Activated CD4-positive, alpha-beta memory T cell treated with anti-CD3 and anti-CD28 coated beads for 36 hours (primary cell): ENCODE data around the gene SH2D1B. TPM values are rescaled to one million over a fixed set of nuclear protein-coding genes. Genes with fewer than 3 reads are reported as not detected.
"Not testable (repeated sequence)": the region's sequence is repeated elsewhere in the genome, so short reads cannot be mapped to it uniquely, and the experiment has no call there.

ENCODE experiments used
- CTCF ChIA-PET: fragments of 350-600 bp; sonication (Branson Sonifier 250); formaldehyde crosslinking; loops from one replicate; lab custom pipeline; 2021; ENCODE audit warnings: antibody characterized with exemption, inconsistent platforms; lab: Charles Lee
- POLR2A ChIA-PET: fragments of 350-600 bp; sonication (Branson Sonifier 250); formaldehyde crosslinking; loops from one replicate; lab custom pipeline; 2021; ENCODE audit warnings: antibody characterized with exemption; lab: Charles Lee
- DNase-seq: peaks from one replicate; pipeline ENCODE4 v3.0.0-alpha.2; 2020
- H3K27ac Mint-ChIP-seq: one replicate; pipeline ENCODE4 v1.8.0; 2021; ENCODE audit warnings: mixed read lengths
- H3K27me3 Mint-ChIP-seq: one replicate; pipeline ENCODE4 v1.8.0; 2021; ENCODE audit warnings: mixed read lengths
- H3K36me3 Mint-ChIP-seq: one replicate; pipeline ENCODE4 v1.8.0; 2021; ENCODE audit warnings: mixed read lengths
- H3K4me1 Mint-ChIP-seq: one replicate; pipeline ENCODE4 v1.8.0; 2021; ENCODE audit warnings: low read depth, mixed read lengths
- H3K4me3 Mint-ChIP-seq: one replicate; pipeline ENCODE4 v1.8.0; 2021; ENCODE audit warnings: mild to moderate bottlenecking, mixed read lengths
- H3K9me3 Mint-ChIP-seq: one replicate; pipeline ENCODE4 v1.8.0; 2021; ENCODE audit warnings: mixed read lengths
- intact Hi-C: fragments of 100-400 bp; cut with micrococcal nuclease; formaldehyde crosslinking; loops from one replicate; pipeline ENCODE4 v1.15.1; 2023
- total RNA-seq, 2 experiments: library from RNA; stranded (reverse); gene quantifications; one replicate each; pipeline ENCODE4 v1.2.3, GENCODE V29; 2021

Gene SH2D1B
- total RNA-seq, 2 experiments from 2014 or later: not detected

- DNase-seq, H3K36me3 Mint-ChIP-seq, POLR2A ChIA-PET, intact Hi-C loops, H3K4me1 Mint-ChIP-seq, CTCF ChIA-PET, H3K4me3 Mint-ChIP-seq, H3K27ac Mint-ChIP-seq, H3K9me3 Mint-ChIP-seq: not testable (repeated sequence)
- peaks cover 16% of the 10 kb centered on the region for H3K27me3 Mint-ChIP-seq
Observed at GRCh38 chr1:162418584-162418983, 6.6 kb upstream of the SH2D1B start.

- Mint-ChIP-seq H3K9me3 (no peaks in the 10 kb centered on the region), H3K27me3 (peaks cover 18% of the 10 kb centered on the region), H3K36me3 (no peaks in the 10 kb centered on the region), H3K4me3 (no peak overlapping the region), H3K4me1 (no peaks in the 10 kb centered on the region), H3K27ac (no peak overlapping the region)
- POLR2A ChIA-PET: no interaction called here
- CTCF ChIA-PET: no interaction called here
- intact Hi-C loops: no loop called here
- DNase-seq: no peak
Observed at GRCh38 chr1:162417650-162418049, 5.7 kb upstream of the SH2D1B start.

GRCh38 chr1:162416909-162417308 lies 5.0 kb upstream of the SH2D1B start:
- ChIA-PET CTCF (no interaction called here), POLR2A (no interaction called here)
- Mint-ChIP-seq H3K4me3 (no peak overlapping the region), H3K27me3 (peaks cover 18% of the 10 kb centered on the region), H3K36me3 (no peaks in the 10 kb centered on the region), H3K27ac (no peak overlapping the region), H3K9me3 (no peaks in the 10 kb centered on the region), H3K4me1 (no peaks in the 10 kb centered on the region)
- intact Hi-C loops: no loop called here
- no peak for DNase-seq

GRCh38 chr1:162416215-162416614 lies 4.3 kb upstream of the SH2D1B start:
- no peaks in the 10 kb centered on the region for H3K9me3 Mint-ChIP-seq
- DNase-seq: no peak
- no peaks in the 10 kb centered on the region for H3K36me3 Mint-ChIP-seq
- CTCF ChIA-PET: no interaction called here
- POLR2A ChIA-PET: no interaction called here
- peaks cover 17% of the 10 kb centered on the region for H3K27me3 Mint-ChIP-seq
- intact Hi-C loops: no loop called here
- H3K27ac Mint-ChIP-seq: no peak overlapping the region
- H3K4me1 Mint-ChIP-seq: no peaks in the 10 kb centered on the region
- H3K4me3 Mint-ChIP-seq: no peak overlapping the region

GRCh38 chr1:162407539-162407938 lies 4.4 kb downstream of the SH2D1B start:
- POLR2A ChIA-PET: no interaction called here

GRCh38 chr1:162406811-162407210 lies 5.1 kb downstream of the SH2D1B start:
- Mint-ChIP-seq H3K27ac (no peak overlapping the region), H3K27me3 (peaks cover 16% of the 10 kb centered on the region), H3K36me3 (no peaks in the 10 kb centered on the region), H3K9me3 (no peaks in the 10 kb centered on the region), H3K4me1 (no peaks in the 10 kb centered on the region), H3K4me3 (no peak overlapping the region)
- intact Hi-C loops: no loop called here
- no peak for DNase-seq
- POLR2A ChIA-PET: no interaction called here
- CTCF ChIA-PET: interaction anchor here (0.8 kb wide), 1 partner anchor 350 kb away, joined by 4 read pairs; no protein-coding TSS in a partner anchor

More at GRCh38 chr1:162407539-162407938, 4.4 kb downstream of the SH2D1B start:
- DNase-seq: no peak
- Mint-ChIP-seq H3K9me3 (no peaks in the 10 kb centered on the region), H3K4me3 (no peak overlapping the region), H3K4me1 (no peaks in the 10 kb centered on the region), H3K36me3 (no peaks in the 10 kb centered on the region), H3K27ac (no peak overlapping the region), H3K27me3 (peaks cover 15% of the 10 kb centered on the region)
- intact Hi-C loops: no loop called here
- CTCF ChIA-PET: no interaction called here

- Mint-ChIP-seq H3K27ac (no peak overlapping the region), H3K4me3 (no peak overlapping the region), H3K36me3 (no peaks in the 10 kb centered on the region), H3K4me1 (no peaks in the 10 kb centered on the region), H3K9me3 (no peaks in the 10 kb centered on the region), H3K27me3 (peaks cover 16% of the 10 kb centered on the region)
- no peak for DNase-seq
- ChIA-PET POLR2A (no interaction called here), CTCF (no interaction called here)
- intact Hi-C loops: no loop called here
Observed at GRCh38 chr1:162405800-162406199, 6.1 kb downstream of the SH2D1B start.

- POLR2A ChIA-PET: no interaction called here
- Mint-ChIP-seq H3K4me1 (no peaks in the 10 kb centered on the region), H3K36me3 (no peaks in the 10 kb centered on the region), H3K27ac (no peak overlapping the region), H3K9me3 (no peaks in the 10 kb centered on the region), H3K27me3 (peaks cover 13% of the 10 kb centered on the region), H3K4me3 (no peak overlapping the region)
- no peak for DNase-seq
- CTCF ChIA-PET: no interaction called here
- intact Hi-C loops: no loop called here
Observed at GRCh38 chr1:162404550-162405160, 7.3 kb downstream of the SH2D1B start.

- no peaks in the 10 kb centered on the region for H3K36me3 Mint-ChIP-seq
- POLR2A ChIA-PET: no interaction called here
- H3K9me3 Mint-ChIP-seq: no peaks in the 10 kb centered on the region
- H3K27ac Mint-ChIP-seq: no peak overlapping the region
- CTCF ChIA-PET: no interaction called here
- H3K4me1 Mint-ChIP-seq: no peaks in the 10 kb centered on the region
- H3K4me3 Mint-ChIP-seq: no peak overlapping the region
- no peak for DNase-seq
- peaks cover 25% of the 10 kb centered on the region for H3K27me3 Mint-ChIP-seq
- intact Hi-C loops: no loop called here
Observed at GRCh38 chr1:162400790-162401355, 11.1 kb downstream of the SH2D1B start.

GRCh38 chr1:162398999-162399580 lies 12.8 kb downstream of the SH2D1B start:
- Mint-ChIP-seq H3K27me3 (peaks cover 26% of the 10 kb centered on the region), H3K4me3 (no peak overlapping the region), H3K36me3 (no peaks in the 10 kb centered on the region), H3K27ac (no peak overlapping the region), H3K4me1 (no peaks in the 10 kb centered on the region), H3K9me3 (no peaks in the 10 kb centered on the region)
- DNase-seq: no peak
- POLR2A ChIA-PET: interaction anchor here (0.6 kb wide), 1 partner anchor 162 kb away, joined by 3 read pairs; no protein-coding TSS in a partner anchor
- intact Hi-C loops: loop anchor here (10.0 kb wide), 2 partner anchors 494 to 624 kb away; no protein-coding TSS in a partner anchor
- CTCF ChIA-PET: interaction anchor here (0.8 kb wide), 1 partner anchor 42 kb away, joined by 3 read pairs; no protein-coding TSS in a partner anchor

- intact Hi-C loops: loop anchor here (10.0 kb wide), 2 partner anchors 493 to 623 kb away; no protein-coding TSS in a partner anchor
Observed at GRCh38 chr1:162397943-162398560, 13.9 kb downstream of the SH2D1B start.

GRCh38 chr1:162397039-162397448 lies 14.9 kb downstream of the SH2D1B start:
- DNase-seq: no peak
- H3K4me1 Mint-ChIP-seq: no peaks in the 10 kb centered on the region
- ChIA-PET POLR2A (no interaction called here), CTCF (no interaction called here)
- H3K27me3 Mint-ChIP-seq: peaks cover 23% of the 10 kb centered on the region
- no peak overlapping the region for H3K4me3 Mint-ChIP-seq
- no peaks in the 10 kb centered on the region for H3K36me3 Mint-ChIP-seq
- intact Hi-C loops: loop anchor here (10.0 kb wide), 2 partner anchors 492 to 622 kb away; no protein-coding TSS in a partner anchor
- no peaks in the 10 kb centered on the region for H3K9me3 Mint-ChIP-seq
- H3K27ac Mint-ChIP-seq: no peak overlapping the region

More at GRCh38 chr1:162397943-162398560, 13.9 kb downstream of the SH2D1B start:
- H3K36me3 Mint-ChIP-seq: no peaks in the 10 kb centered on the region
- H3K27ac Mint-ChIP-seq: no peak overlapping the region
- ChIA-PET CTCF (interaction anchor here (0.8 kb wide), 1 partner anchor 41 kb away, joined by 3 read pairs; no protein-coding TSS in a partner anchor), POLR2A (no interaction called here)
- no peak overlapping the region for H3K4me3 Mint-ChIP-seq
- H3K27me3 Mint-ChIP-seq: peaks cover 26% of the 10 kb centered on the region
- DNase-seq: no peak
- H3K4me1 Mint-ChIP-seq: no peaks in the 10 kb centered on the region
- H3K9me3 Mint-ChIP-seq: no peaks in the 10 kb centered on the region
